ENCODE data around the gene HSD17B10. TPM values are rescaled to one million over a fixed set of nuclear protein-coding genes. Genes with fewer than 3 reads are reported as not detected.
"Not testable (repeated sequence)": the region's sequence is repeated elsewhere in the genome, so short reads cannot be mapped to it uniquely, and the experiment has no call there.

The HSD17B10 gene
- total and polyA plus RNA-seq, 2 of the 13 experiments (the other 11 are each of a cell fraction or from before 2014, with no cell fraction given) = 68.7 to 84.7 TPM

GRCh38 chrX:53421125-53421524, 13.0 kb downstream of the HSD17B10 start:
- peak; percentile 63 for FAIRE-seq
- peaks cover 16% of the 10 kb centered on the region for H3K4me1 ChIP-seq (ENCODE audit: insufficient read depth, low read length)

GRCh38 chrX:53420351-53420750, 13.8 kb downstream of the HSD17B10 start:
- POLR2A ChIA-PET; CTCF ChIA-PET (ENCODE audit: low intra/inter-chr PET ratio, low total read pairs); in situ Hi-C loops (cut with HindIII; ENCODE audit: extremely low pct_ligation_motif_present, low pct_unique_long_range_greater_than_20kb); H2AFZ ChIP-seq (ENCODE audit: low read length); H3K9me3 ChIP-seq (ENCODE audit: low read length); H3K9ac ChIP-seq (ENCODE audit: insufficient read depth, low read depth, low read length); DNase-seq (ENCODE audit: low spot score); FAIRE-seq; H3K4me3 ChIP-seq (replicated peaks in 1 of 3; ENCODE audit: insufficient read depth in 1 of 3, low read depth in 2 of 3, low read length in 3 of 3); BruUV-seq (replicated peaks); ATAC-seq; H3K27me3 ChIP-seq (ENCODE audit: control insufficient read depth in 1 of 2, insufficient read depth in 2 of 2, low read length in 2 of 2); H3K27ac ChIP-seq (ENCODE audit: extremely low read length, insufficient read depth, low read length); H3K36me3 ChIP-seq (replicated peaks in 1 of 2; ENCODE audit: control insufficient read depth in 1 of 2, insufficient read depth in 2 of 2, low read length in 2 of 2): not testable (repeated sequence)
- Histone ChIP-seq H3K4me1 (ENCODE audit: insufficient read depth, low read length) (peaks cover 16% of the 10 kb centered on the region), H4K20me1 (ENCODE audit: insufficient read depth, low read length) (peaks cover 12% of the 10 kb centered on the region; the same call in 1 of the 2 replicates), H3K79me2 (ENCODE audit: insufficient read depth, low read length) (peaks cover 38% of the 10 kb centered on the region), H3K4me2 (ENCODE audit: low read depth, low read length) (peak overlapping the region; percentile 86; the same call in 1 of the 2 replicates)
- intact Hi-C loops (cut with micrococcal nuclease; ENCODE audit: unreplicated experiment) = loop anchor here (5.0 kb wide), 1 partner anchor 193 kb away; the partner anchor contains the start of gene KDM5C
- 100% methylated on average over 1 of the region's 3 CpGs for WGBS (ENCODE audit: low lambda C conversion rate)

More at GRCh38 chrX:53421125-53421524, 13.0 kb downstream of the HSD17B10 start:
- Histone ChIP-seq H3K79me2 (ENCODE audit: insufficient read depth, low read length) (peaks cover 38% of the 10 kb centered on the region), H3K4me3 (replicated peaks in 1 of 3; ENCODE audit: insufficient read depth in 1 of 3, low read depth in 2 of 3, low read length in 3 of 3) (peak overlapping the region; percentile 73 to 80 (median 80); a peak in 5 of 6 replicates), H3K9ac (ENCODE audit: insufficient read depth, low read depth, low read length) (peak overlapping the region; percentile 89), H3K27me3 (ENCODE audit: control insufficient read depth in 1 of 2, insufficient read depth in 2 of 2, low read length in 2 of 2) (no peaks in the 10 kb centered on the region), H3K27ac (ENCODE audit: extremely low read length, insufficient read depth, low read length) (peak overlapping the region; percentile 94), H2AFZ (ENCODE audit: low read length) (no peak overlapping the region), H3K4me2 (ENCODE audit: low read depth, low read length) (peak overlapping the region; percentile 86), H3K9me3 (ENCODE audit: low read length) (no peaks in the 10 kb centered on the region), H3K36me3 (replicated peaks in 1 of 2; ENCODE audit: control insufficient read depth in 1 of 2, insufficient read depth in 2 of 2, low read length in 2 of 2) (0 out of 5 replicates have a peak, but pooled peaks cover 0 to 3% of the 10 kb centered on the region in 2 experiments), H4K20me1 (ENCODE audit: insufficient read depth, low read length) (peaks cover 12% of the 10 kb centered on the region; the same call in 1 of the 2 replicates)
- DNase-seq (ENCODE audit: low spot score) (no peak), ATAC-seq (no peak)
- POLR2A ChIA-PET = no interaction called here
- in situ Hi-C loops (cut with HindIII; ENCODE audit: extremely low pct_ligation_motif_present, low pct_unique_long_range_greater_than_20kb) (no loop called here), intact Hi-C loops (cut with micrococcal nuclease; ENCODE audit: unreplicated experiment) (loop anchor here (5.0 kb wide), 1 partner anchor 194 kb away; the partner anchor contains the start of gene KDM5C)
- CTCF ChIA-PET (ENCODE audit: low intra/inter-chr PET ratio, low total read pairs) = no interaction called here
- BruUV-seq (replicated peaks) = no TSS peak
- WGBS (ENCODE audit: low lambda C conversion rate) = no CpG with 5 or more reads among the region's 2 CpGs
- 0 out of 4 replicates have a peak, but pooled peaks of 1 of the 2 experiments have one; percentile 23 for TF ChIP-seq POLR2A (IDR thresholded peaks at IDR 0.05; ENCODE audit: insufficient read depth in 1 of 2, low read depth in 2 of 2, low read length in 2 of 2)
- TF ChIP-seq GABPA (IDR thresholded peaks at IDR 0.05; ENCODE audit: low read depth, low read length) = no peak
- no peak for TF ChIP-seq GABPA (CRISPR knock-in tag; IDR thresholded peaks at IDR 0.05; ENCODE audit: low read depth)

Data from HepG2 (cell line).